ENCODE data around the gene KCNN1. TPM values are rescaled to one million over a fixed set of nuclear protein-coding genes. Genes with fewer than 3 reads are reported as not detected.

Gene KCNN1
- total and polyA plus RNA-seq, 2 of the 13 experiments (the other 11 are each of a cell fraction or from before 2014, with no cell fraction given) = 0.04 TPM; not detected in 1

DNA sequence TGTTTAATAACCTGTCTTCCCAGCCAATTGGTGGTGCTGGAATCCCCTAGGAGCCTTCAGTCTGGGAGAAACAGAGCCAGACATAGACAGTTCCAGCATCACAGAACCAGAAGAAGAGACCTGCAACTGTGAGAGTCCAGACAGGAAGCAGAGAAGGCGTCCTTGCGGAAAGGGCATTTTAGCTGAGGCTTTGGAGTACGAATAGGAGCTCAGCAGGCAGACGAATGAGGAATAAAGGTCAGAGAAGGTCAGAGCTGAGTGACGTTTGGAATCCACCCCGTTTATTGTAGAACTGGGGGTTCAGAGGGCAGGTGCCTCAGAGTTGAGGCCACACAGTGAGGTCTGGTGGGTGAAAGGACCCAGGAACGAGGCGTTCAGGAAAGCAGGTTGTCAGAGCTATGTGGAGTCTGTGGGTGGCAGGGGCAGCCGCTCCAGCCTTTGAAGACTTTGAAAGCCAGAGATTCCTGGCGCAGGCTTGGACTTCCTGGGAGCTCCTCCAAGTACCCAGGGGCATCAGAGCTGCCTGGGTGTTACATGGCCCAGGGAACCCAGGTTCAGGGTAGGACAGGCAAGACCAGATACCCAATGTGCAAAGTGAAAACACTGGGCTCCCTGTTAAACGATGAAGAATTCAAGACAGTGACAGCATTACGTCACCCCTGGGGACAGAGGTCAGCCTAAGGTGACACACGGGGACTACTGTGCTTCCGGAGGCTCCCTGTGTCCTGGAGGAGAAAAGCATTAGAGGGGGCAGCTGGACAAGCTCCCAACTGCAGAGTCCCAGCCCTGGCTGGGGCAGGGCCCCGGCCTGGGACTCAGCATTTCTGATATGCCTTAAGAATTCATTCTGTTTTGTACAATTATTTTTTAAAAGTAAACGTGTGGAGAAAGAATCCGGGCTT lies 46.6 kb downstream of the KCNN1 start (continued):
- TF ChIP-seq DPF2 (CRISPR knock-in tag; IDR thresholded peaks at IDR 0.05; ENCODE audit: borderline replicate concordance, low read depth) (peak; percentile 59; the same call in 1 of the 2 replicates), CBFB (CRISPR knock-in tag; IDR thresholded peaks at IDR 0.05) (peak; percentile 8; the same call in 1 of the 2 replicates), SMC3 (IDR thresholded peaks at IDR 0.05; ENCODE audit: low read length) (no peak; the same call in 1 of the 2 replicates), ZFX (CRISPR knock-in tag; IDR thresholded peaks at IDR 0.05; ENCODE audit: low read depth) (no peak; the same call in 1 of the 2 replicates), ZNF720 (CRISPR knock-in tag; IDR thresholded peaks at IDR 0.05) (no peak), ZNF350 (CRISPR knock-in tag; IDR thresholded peaks at IDR 0.05; ENCODE audit: borderline replicate concordance, low read depth) (peak; percentile 51; the same call in 1 of the 2 replicates), RELA (CRISPR knock-in tag; IDR thresholded peaks at IDR 0.05) (no peak), ZNF564 (CRISPR knock-in tag; IDR thresholded peaks at IDR 0.05) (no peak), NFKBIZ (CRISPR knock-in tag; IDR thresholded peaks at IDR 0.05) (no peak), KDM5A (IDR thresholded peaks at IDR 0.05; ENCODE audit: borderline replicate concordance, low read length) (no peak), PCBP1 (IDR thresholded peaks at IDR 0.05; ENCODE audit: borderline replicate concordance, low read depth, low read length) (no peak), MTF1 (CRISPR knock-in tag; IDR thresholded peaks at IDR 0.05) (no peak), SRSF9 (IDR thresholded peaks at IDR 0.05; ENCODE audit: borderline replicate concordance, insufficient read depth, low read depth, low read length, poor library complexity, severe bottlenecking) (no peak), ZNF282 (IDR thresholded peaks at IDR 0.05; ENCODE audit: partially characterized antibody) (no peak), ZFP36L2 (CRISPR knock-in tag; IDR thresholded peaks at IDR 0.05) (no peak), NCOR1 (IDR thresholded peaks at IDR 0.05; ENCODE audit: borderline replicate concordance, low read length) (peak; percentile 58; the same call in 1 of the 2 replicates), ZNF766 (CRISPR knock-in tag; IDR thresholded peaks at IDR 0.05; ENCODE audit: borderline replicate concordance) (no peak)
- TF ChIP-seq, protein P1, sequence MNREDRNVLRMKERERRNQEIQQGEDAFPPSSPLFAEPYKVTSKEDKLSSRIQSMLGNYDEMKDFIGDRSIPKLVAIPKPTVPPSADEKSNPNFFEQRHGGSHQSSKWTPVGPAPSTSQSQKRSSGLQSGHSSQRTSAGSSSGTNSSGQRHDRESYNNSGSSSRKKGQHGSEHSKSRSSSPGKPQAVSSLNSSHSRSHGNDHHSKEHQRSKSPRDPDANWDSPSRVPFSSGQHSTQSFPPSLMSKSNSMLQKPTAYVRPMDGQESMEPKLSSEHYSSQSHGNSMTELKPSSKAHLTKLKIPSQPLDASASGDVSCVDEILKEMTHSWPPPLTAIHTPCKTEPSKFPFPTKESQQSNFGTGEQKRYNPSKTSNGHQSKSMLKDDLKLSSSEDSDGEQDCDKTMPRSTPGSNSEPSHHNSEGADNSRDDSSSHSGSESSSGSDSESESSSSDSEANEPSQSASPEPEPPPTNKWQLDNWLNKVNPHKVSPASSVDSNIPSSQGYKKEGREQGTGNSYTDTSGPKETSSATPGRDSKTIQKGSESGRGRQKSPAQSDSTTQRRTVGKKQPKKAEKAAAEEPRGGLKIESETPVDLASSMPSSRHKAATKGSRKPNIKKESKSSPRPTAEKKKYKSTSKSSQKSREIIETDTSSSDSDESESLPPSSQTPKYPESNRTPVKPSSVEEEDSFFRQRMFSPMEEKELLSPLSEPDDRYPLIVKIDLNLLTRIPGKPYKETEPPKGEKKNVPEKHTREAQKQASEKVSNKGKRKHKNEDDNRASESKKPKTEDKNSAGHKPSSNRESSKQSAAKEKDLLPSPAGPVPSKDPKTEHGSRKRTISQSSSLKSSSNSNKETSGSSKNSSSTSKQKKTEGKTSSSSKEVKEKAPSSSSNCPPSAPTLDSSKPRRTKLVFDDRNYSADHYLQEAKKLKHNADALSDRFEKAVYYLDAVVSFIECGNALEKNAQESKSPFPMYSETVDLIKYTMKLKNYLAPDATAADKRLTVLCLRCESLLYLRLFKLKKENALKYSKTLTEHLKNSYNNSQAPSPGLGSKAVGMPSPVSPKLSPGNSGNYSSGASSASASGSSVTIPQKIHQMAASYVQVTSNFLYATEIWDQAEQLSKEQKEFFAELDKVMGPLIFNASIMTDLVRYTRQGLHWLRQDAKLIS (CRISPR knock-in tag; IDR thresholded peaks at IDR 0.05) = no peak
- TF ChIP-seq, protein P2, sequence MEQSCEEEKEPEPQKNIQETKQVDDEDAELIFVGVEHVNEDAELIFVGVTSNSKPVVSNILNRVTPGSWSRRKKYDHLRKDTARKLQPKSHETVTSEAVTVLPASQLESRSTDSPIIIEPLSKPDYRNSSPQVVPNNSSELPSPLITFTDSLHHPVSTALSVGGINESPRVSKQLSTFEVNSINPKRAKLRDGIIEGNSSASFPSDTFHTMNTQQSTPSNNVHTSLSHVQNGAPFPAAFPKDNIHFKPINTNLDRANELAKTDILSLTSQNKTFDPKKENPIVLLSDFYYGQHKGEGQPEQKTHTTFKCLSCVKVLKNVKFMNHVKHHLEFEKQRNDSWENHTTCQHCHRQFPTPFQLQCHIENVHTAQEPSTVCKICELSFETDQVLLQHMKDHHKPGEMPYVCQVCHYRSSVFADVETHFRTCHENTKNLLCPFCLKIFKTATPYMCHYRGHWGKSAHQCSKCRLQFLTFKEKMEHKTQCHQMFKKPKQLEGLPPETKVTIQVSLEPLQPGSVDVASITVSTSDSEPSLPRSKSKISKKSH (CRISPR knock-in tag; IDR thresholded peaks at IDR 0.05; ENCODE audit: borderline replicate concordance) = no peak
- TF ChIP-seq, protein P3, sequence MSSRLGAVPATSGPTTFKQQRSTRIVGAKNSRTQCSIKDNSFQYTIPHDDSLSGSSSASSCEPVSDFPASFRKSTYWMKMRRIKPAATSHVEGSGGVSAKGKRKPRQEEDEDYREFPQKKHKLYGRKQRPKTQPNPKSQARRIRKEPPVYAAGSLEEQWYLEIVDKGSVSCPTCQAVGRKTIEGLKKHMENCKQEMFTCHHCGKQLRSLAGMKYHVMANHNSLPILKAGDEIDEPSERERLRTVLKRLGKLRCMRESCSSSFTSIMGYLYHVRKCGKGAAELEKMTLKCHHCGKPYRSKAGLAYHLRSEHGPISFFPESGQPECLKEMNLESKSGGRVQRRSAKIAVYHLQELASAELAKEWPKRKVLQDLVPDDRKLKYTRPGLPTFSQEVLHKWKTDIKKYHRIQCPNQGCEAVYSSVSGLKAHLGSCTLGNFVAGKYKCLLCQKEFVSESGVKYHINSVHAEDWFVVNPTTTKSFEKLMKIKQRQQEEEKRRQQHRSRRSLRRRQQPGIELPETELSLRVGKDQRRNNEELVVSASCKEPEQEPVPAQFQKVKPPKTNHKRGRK (CRISPR knock-in tag; IDR thresholded peaks at IDR 0.05) = no peak
